ENCODE results near the gene ARHGAP40. TPM values are rescaled to one million over a fixed set of nuclear protein-coding genes. Genes with fewer than 3 reads are reported as not detected.
"Not testable (repeated sequence)": the region's sequence is repeated elsewhere in the genome, so short reads cannot be mapped to it uniquely, and the experiment has no call there.

Gene ARHGAP40
- total RNA-seq, 2 donors from 2014 or later, result not detected

DNA sequence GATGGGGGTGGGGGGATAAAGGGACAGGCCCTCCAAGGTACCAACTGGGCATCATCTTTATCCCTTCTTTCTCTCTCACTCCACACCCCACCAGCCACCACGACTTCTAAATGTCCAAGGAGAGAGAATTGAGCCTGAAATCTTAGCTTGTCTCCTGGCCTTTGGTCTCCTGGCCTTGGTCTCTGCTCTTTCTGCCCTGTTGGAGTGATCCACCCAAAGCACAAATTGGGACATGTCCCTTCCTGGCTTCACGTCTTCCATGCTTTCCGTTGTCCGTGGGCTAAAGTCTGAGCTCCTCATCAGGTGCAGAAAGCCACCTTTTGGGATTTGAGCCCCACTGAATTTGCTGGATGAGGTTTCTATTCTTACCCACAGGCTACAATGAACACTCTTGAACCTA, 12.3 kb upstream of the ARHGAP40 start:
- Histone ChIP-seq H3K27me3 (replicated peaks; ENCODE audit: insufficient read depth) (no peaks in the 10 kb centered on the region), H3K36me3 (no peaks in the 10 kb centered on the region), H3K9me3 (no peaks in the 10 kb centered on the region), H3K27ac (no peak overlapping the region), H3K4me1 (ENCODE audit: control insufficient read depth in 1 of 2, low read depth in 2 of 2) (no peaks in the 10 kb centered on the region), H3K4me3 (no peak overlapping the region)
- DNase-seq (ENCODE audit: low spot score) (no peak), ATAC-seq (ENCODE audit: insufficient number of reproducible peaks, low FRiP score, low read depth) (no peak)
- TF ChIP-seq, protein P1, sequence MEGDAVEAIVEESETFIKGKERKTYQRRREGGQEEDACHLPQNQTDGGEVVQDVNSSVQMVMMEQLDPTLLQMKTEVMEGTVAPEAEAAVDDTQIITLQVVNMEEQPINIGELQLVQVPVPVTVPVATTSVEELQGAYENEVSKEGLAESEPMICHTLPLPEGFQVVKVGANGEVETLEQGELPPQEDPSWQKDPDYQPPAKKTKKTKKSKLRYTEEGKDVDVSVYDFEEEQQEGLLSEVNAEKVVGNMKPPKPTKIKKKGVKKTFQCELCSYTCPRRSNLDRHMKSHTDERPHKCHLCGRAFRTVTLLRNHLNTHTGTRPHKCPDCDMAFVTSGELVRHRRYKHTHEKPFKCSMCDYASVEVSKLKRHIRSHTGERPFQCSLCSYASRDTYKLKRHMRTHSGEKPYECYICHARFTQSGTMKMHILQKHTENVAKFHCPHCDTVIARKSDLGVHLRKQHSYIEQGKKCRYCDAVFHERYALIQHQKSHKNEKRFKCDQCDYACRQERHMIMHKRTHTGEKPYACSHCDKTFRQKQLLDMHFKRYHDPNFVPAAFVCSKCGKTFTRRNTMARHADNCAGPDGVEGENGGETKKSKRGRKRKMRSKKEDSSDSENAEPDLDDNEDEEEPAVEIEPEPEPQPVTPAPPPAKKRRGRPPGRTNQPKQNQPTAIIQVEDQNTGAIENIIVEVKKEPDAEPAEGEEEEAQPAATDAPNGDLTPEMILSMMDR (IDR thresholded peaks at IDR 0.05), result no peak

DNA sequence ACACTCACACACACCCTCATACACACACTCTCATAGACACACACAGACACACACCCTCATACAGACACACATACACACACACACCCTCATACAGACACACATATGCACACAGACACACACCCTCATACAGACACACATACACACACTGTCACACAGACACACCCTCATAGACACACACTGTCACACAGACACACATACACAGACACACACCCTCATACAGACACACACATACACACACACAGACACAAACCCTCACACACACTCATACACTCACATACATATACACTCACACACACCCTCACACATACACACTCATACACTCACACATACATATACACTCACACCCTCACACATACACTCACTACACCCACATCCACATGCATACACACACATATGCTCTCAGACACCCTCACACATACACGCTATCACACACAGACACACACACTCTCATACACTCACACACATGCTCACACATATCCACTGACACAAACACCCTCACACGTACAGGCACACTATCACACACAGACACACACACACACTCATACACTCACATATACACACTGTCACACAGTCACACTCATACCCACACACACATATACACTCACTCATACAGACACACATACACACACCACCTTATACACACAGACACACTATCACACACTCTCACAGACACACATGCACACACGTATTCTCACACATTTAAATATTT, 11.5 kb upstream of the ARHGAP40 start:
- TF ChIP-seq, protein P1 (IDR thresholded peaks at IDR 0.05), result no peak
- no peaks in the 10 kb centered on the region for H3K27me3 ChIP-seq (replicated peaks; ENCODE audit: insufficient read depth)
- no peaks in the 10 kb centered on the region for H3K9me3 ChIP-seq
- H3K4me3 ChIP-seq, result no peak overlapping the region
- no peaks in the 10 kb centered on the region for H3K36me3 ChIP-seq
- H3K27ac ChIP-seq, result no peak overlapping the region
- DNase-seq (ENCODE audit: low spot score) (no peak), ATAC-seq (ENCODE audit: insufficient number of reproducible peaks, low FRiP score, low read depth) (no peak)
- H3K4me1 ChIP-seq (ENCODE audit: control insufficient read depth in 1 of 2, low read depth in 2 of 2), result no peaks in the 10 kb centered on the region

DNA sequence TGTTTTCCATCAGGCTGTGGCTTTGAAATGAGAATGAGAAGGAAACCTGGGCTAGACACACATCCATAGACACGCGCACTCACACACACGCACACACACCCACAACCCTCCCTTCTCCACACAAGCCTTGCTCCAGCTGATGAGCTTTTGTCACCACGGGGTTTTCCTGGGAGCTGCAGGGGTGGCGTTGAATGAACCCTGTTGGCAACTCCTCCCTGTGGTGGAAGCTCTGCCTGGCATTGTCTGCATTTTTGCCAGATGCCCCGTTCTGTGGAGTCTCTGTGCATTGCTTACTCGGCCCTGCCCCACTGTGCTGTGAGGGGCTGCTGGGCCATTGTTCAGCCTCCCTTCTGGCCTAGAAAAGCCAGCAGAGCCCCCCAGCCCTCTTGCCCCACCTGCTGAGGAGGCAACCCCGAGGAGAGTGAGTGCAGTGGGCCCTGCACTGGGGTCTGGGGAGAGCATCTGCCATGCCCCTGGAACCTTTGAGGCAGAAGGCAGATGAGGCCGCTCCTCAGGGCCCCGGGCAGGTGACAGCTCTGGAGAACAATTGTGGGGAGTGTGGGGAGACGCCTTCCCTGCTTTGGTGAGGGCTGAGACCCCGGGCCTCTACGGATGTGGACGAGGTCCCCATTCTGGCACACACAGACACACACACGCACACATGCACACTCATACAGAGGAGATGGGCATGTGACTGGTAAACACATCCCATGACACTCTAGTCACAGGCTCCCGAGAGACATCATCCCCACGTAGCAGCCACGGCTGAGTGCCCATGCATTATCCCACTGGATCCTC, 10.7 kb upstream of the ARHGAP40 start:
- H3K27me3 ChIP-seq (replicated peaks; ENCODE audit: insufficient read depth), result no peaks in the 10 kb centered on the region
- no peak for DNase-seq (ENCODE audit: low spot score)
- no peak overlapping the region for H3K27ac ChIP-seq
- no peaks in the 10 kb centered on the region for H3K36me3 ChIP-seq
- H3K4me3 ChIP-seq, result no peak overlapping the region
- ATAC-seq (ENCODE audit: insufficient number of reproducible peaks, low FRiP score, low read depth), result no peak
- H3K4me1 ChIP-seq (ENCODE audit: control insufficient read depth in 1 of 2, low read depth in 2 of 2), result no peaks in the 10 kb centered on the region
- TF ChIP-seq, protein P1 (IDR thresholded peaks at IDR 0.05), result no peak
- H3K9me3 ChIP-seq, result no peaks in the 10 kb centered on the region

DNA sequence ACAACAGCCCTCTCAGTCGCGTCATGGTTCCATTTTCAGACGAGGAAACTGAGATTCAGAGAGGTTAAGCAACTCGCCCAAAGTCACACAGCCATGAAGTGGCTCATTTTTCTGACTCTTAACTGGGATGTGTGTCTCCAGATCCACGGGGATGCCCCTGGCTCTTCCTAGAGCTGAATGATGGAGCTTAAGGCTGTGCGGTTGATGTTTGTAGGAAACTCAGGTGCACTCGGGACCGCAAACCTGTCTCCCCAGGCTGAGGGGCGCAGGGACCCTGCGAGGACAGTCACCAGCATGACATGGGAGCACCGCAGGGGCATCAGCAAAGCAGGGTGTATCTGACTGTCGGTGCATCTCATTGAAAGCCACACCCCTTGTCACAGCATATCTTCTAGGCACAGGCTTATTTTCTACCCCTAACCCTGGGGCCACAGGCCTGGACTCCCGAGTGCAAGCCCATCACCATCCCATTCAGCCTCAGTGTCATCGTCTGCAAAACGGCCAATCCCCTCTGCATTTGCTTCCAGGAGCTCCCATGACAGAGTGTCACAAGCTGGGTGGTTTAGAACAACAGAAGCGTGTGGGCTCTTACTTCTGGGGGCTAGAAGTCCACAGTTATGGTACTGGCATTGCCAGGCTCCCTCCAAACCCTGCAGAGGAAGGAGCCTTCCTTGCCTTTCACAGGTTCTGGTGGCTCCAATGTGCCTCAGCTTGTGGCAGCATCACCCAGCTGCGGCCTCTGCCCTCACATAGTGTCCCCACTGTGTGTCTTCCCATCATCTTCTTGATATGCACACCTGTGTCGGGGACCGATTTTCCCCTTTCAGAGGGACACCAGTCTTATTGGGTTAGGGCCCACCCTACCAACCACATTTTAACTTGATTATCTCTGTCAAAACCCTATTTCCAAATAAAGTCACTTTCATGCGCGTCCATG, 9.9 kb upstream of the ARHGAP40 start:
- DNase-seq (ENCODE audit: low spot score) (no peak), ATAC-seq (ENCODE audit: insufficient number of reproducible peaks, low FRiP score, low read depth) (no peak)
- no peak overlapping the region for H3K27ac ChIP-seq
- no peaks in the 10 kb centered on the region for H3K4me1 ChIP-seq (ENCODE audit: control insufficient read depth in 1 of 2, low read depth in 2 of 2)
- H3K27me3 ChIP-seq (replicated peaks; ENCODE audit: insufficient read depth), result no peaks in the 10 kb centered on the region
- H3K4me3 ChIP-seq, result no peak overlapping the region
- H3K36me3 ChIP-seq, result no peaks in the 10 kb centered on the region
- no peaks in the 10 kb centered on the region for H3K9me3 ChIP-seq
- TF ChIP-seq, protein P1 (IDR thresholded peaks at IDR 0.05), result no peak

DNA sequence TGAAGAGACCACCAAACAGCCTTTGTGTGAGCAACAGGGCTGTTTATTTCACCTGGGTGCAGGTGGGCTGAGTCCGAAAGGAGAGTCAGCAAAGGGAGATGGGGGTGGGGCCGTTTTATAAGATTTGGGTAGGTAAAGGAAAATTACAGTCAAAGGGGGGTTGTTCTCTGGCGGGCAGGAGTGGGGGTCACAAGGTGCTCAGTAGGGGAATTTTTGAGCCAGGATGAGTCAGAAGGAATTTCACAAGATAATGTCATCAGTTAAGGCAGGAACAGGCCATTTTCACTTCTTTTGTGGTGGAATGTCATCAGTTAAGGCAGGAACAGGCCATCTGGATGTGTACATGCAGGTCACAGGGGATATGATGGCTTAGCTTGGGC, 9.2 kb upstream of the ARHGAP40 start:
- H3K27me3 ChIP-seq (replicated peaks; ENCODE audit: insufficient read depth); H3K27ac ChIP-seq; ATAC-seq (ENCODE audit: insufficient number of reproducible peaks, low FRiP score, low read depth); H3K36me3 ChIP-seq; H3K4me1 ChIP-seq (ENCODE audit: control insufficient read depth in 1 of 2, low read depth in 2 of 2); H3K9me3 ChIP-seq; H3K4me3 ChIP-seq; DNase-seq (ENCODE audit: low spot score): not testable (repeated sequence)

DNA sequence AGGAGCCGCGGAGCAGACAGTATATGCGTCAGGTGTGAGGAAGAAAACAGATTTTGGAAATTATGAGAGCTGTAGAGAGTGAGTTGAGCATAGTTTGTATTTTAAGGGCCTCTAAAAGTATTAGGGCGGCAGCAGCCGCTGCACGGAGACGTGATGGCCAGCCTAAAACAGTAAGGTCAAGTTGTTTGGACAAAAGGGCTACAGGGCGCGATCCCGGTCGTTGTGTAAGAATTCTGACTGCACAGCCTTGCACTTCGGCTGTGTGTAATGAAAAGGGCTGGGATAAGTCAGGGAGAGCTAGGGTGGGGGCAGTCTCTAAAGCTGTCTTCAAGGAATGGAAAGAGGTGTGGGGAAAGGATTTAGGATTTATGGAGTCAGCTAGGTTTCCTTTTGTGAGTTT, 7.3 kb upstream of the ARHGAP40 start:
- DNase-seq (ENCODE audit: low spot score); ATAC-seq (ENCODE audit: insufficient number of reproducible peaks, low FRiP score, low read depth); H3K27me3 ChIP-seq (replicated peaks; ENCODE audit: insufficient read depth); H3K4me1 ChIP-seq (ENCODE audit: control insufficient read depth in 1 of 2, low read depth in 2 of 2); H3K27ac ChIP-seq; H3K36me3 ChIP-seq; H3K9me3 ChIP-seq; H3K4me3 ChIP-seq: not testable (repeated sequence)

DNA sequence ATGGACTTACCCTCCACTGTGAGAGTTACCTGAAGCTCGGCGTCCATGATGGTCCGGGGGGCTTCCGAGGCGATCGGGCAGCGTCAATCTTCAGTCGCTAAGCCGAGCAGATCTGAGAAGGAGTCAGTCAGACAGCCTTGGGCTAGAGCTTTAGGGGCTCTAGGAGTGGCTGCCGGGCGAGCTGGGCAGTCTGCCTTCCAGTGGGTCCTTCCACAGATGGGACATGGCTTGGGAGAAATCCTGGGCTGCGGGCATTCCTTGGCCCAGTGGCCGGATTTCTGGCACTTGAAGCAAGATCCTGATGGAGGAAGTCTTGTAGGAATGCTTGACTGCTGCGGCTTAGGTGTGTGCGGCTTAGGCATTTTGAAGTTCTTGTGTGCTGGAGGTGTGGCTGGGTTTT, 5.7 kb upstream of the ARHGAP40 start:
- not testable (repeated sequence) for H3K9me3 ChIP-seq; H3K4me3 ChIP-seq; DNase-seq (ENCODE audit: low spot score); H3K27me3 ChIP-seq (replicated peaks; ENCODE audit: insufficient read depth); H3K27ac ChIP-seq; H3K4me1 ChIP-seq (ENCODE audit: control insufficient read depth in 1 of 2, low read depth in 2 of 2); ATAC-seq (ENCODE audit: insufficient number of reproducible peaks, low FRiP score, low read depth); H3K36me3 ChIP-seq
